DOHH2 (cell line): ENCODE results near the gene KRT6B.

Experiments
- H3F3A ChIP-seq: fragments of 200-600 bp; sonication (generic), shearing (Covaris generic); 2 replicates; pipeline ENCODE4 v1.6.0; 2016; ENCODE audit warnings: antibody characterized with exemption, mild to moderate bottlenecking; ENCODE audit not compliant: control insufficient read depth, insufficient read depth
- H3K27ac ChIP-seq: fragments of 200-600 bp; sonication (generic); 2 replicates; pipeline ENCODE4 v1.5.1; 2014; ENCODE audit warnings: low read depth, mild to moderate bottlenecking, low read length, moderate library complexity
- H3K27me3 ChIP-seq: fragments of 200-600 bp; sonication (generic); 2 replicates; pipeline ENCODE4 v1.6.1; 2014; ENCODE audit warnings: mild to moderate bottlenecking, low read length, mixed read lengths; ENCODE audit not compliant: control insufficient read depth
- H3K36me3 ChIP-seq: fragments of 200-600 bp; sonication (generic); 2 replicates; pipeline ENCODE4 v1.6.1; 2014; ENCODE audit warnings: mild to moderate bottlenecking, low read length, moderate library complexity, mixed read lengths; ENCODE audit not compliant: control insufficient read depth
- H3K4me1 ChIP-seq: fragments of 200-600 bp; sonication (generic); 2 replicates; pipeline ENCODE4 v1.6.1; 2014; ENCODE audit warnings: mild to moderate bottlenecking, low read length, mixed read lengths; ENCODE audit not compliant: control insufficient read depth
- H3K4me2 ChIP-seq: fragments of 200-600 bp; sonication (generic); 2 replicates; pipeline ENCODE4 v1.6.0; 2014; ENCODE audit warnings: mild to moderate bottlenecking, low read length, moderate library complexity
- H3K4me3 ChIP-seq: fragments of 200-600 bp; sonication (generic); 2 replicates; pipeline ENCODE4 v1.5.1; 2014; ENCODE audit warnings: mild to moderate bottlenecking, low read length, mixed read lengths
- H3K79me2 ChIP-seq: fragments of 200-600 bp; sonication (generic); 2 replicates; pipeline ENCODE4 v1.6.1; 2014; ENCODE audit warnings: mild to moderate bottlenecking, low read length, mixed read lengths; ENCODE audit not compliant: control insufficient read depth
- H3K9me2 ChIP-seq: fragments of 200-600 bp; sonication (generic); replicated peaks from 2 replicates; pipeline ENCODE4 v1.6.1; 2014; ENCODE audit warnings: mild to moderate bottlenecking, low read length, mixed read lengths; ENCODE audit not compliant: control insufficient read depth
- H3K9me3 ChIP-seq: fragments of 200-600 bp; sonication (generic); 2 replicates; pipeline ENCODE4 v1.6.1; 2014; ENCODE audit warnings: antibody characterized with exemption, low read length, mixed read lengths; ENCODE audit not compliant: control insufficient read depth, insufficient read depth
- H4K20me1 ChIP-seq: fragments of 200-600 bp; sonication (generic); 2 replicates; pipeline ENCODE4 v1.6.0; 2014; ENCODE audit warnings: low read depth, mild to moderate bottlenecking, antibody characterized with exemption, low read length, moderate library complexity; ENCODE audit not compliant: control insufficient read depth, insufficient read depth
- EZH2phosphoT487 ChIP-seq: fragments of 200-600 bp; sonication (generic); IDR thresholded peaks from 2 replicates; pipeline ENCODE4 v1.6.1; 2017; ENCODE audit warnings: borderline replicate concordance, mild to moderate bottlenecking, antibody characterized with exemption, low read length, moderate library complexity, mixed read lengths
- TF ChIP-seq, protein P1 (sequence below): fragments of 200-600 bp; sonication (generic); IDR thresholded peaks from one replicate; pipeline ENCODE4 v1.5.1; 2014; ENCODE audit warnings: antibody characterized with exemption, mild to moderate bottlenecking, low read depth, low read length; ENCODE audit not compliant: poor library complexity, severe bottlenecking

The KRT6B gene

DNA sequence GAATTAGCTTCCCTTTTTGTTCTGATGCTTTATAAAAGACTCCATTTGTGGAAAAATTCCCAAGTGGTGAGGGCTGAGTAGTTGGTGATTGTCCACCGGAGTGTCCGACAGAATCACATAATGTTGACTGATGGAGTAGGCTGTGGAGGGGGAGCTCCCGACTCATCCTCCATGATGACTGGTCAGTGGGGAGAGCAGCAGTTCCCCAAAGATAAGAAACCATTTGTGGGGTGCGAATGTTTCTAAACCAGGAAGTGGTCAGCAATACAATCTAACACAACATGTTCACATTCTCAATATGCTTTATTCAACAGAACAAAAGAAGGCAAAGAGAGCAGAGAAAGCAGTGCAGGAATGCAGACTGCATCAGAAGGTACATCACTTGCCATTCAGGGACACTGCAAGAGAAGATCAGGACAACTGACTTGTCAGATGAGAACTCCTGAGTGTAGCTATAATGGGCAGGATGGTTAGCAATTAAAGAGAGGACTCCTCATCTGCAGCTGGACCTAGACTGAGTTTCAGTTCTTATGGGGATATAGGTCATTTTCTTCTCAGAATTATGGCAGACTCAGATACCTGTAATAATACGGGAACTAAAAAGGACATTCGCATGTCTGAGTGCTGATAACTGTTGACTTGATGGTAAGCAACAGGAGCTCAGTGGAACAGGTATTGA lies 5.4 kb downstream of the KRT6B start:
- no peaks in the 10 kb centered on the region for H3F3A ChIP-seq
- no peaks in the 10 kb centered on the region for H3K9me2 ChIP-seq
- H3K27me3 ChIP-seq, result peaks cover 6% of the 10 kb centered on the region; the same call in 1 of the 2 replicates
- no peaks in the 10 kb centered on the region for H3K79me2 ChIP-seq
- H3K4me3 ChIP-seq, result no peak overlapping the region
- H3K4me2 ChIP-seq, result no peak overlapping the region
- no peaks in the 10 kb centered on the region for H3K9me3 ChIP-seq
- H3K4me1 ChIP-seq, result no peaks in the 10 kb centered on the region
- no peaks in the 10 kb centered on the region for H4K20me1 ChIP-seq
- no peak overlapping the region for H3K27ac ChIP-seq
- H3K36me3 ChIP-seq, result no peaks in the 10 kb centered on the region
- no peak for TF ChIP-seq EZH2phosphoT487
- TF ChIP-seq, protein P1, sequence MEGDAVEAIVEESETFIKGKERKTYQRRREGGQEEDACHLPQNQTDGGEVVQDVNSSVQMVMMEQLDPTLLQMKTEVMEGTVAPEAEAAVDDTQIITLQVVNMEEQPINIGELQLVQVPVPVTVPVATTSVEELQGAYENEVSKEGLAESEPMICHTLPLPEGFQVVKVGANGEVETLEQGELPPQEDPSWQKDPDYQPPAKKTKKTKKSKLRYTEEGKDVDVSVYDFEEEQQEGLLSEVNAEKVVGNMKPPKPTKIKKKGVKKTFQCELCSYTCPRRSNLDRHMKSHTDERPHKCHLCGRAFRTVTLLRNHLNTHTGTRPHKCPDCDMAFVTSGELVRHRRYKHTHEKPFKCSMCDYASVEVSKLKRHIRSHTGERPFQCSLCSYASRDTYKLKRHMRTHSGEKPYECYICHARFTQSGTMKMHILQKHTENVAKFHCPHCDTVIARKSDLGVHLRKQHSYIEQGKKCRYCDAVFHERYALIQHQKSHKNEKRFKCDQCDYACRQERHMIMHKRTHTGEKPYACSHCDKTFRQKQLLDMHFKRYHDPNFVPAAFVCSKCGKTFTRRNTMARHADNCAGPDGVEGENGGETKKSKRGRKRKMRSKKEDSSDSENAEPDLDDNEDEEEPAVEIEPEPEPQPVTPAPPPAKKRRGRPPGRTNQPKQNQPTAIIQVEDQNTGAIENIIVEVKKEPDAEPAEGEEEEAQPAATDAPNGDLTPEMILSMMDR, result no peak

DNA sequence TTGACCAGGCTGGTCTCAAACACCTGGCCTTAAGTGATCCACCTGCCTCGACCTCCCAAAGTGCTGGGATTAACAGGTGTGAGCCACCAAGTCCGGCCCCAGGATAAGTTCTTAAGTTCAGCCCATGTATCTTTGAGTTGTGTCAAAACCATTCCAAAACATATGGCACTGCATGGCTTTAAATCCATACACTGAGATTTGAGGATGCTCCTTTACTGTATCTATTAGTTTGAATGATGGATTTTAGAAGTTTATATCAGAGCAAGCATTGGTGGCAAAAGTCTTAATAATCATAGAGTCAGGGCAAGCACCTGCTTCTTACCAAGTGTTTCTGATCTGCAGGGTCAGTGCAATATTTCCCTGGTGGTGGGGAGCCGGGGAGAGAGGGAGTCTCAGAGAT lies 6.1 kb downstream of the KRT6B start:
- Histone ChIP-seq H3K4me2 (no peak overlapping the region), H3K79me2 (no peaks in the 10 kb centered on the region), H3K9me2 (no peaks in the 10 kb centered on the region), H3K36me3 (no peaks in the 10 kb centered on the region), H3F3A (no peaks in the 10 kb centered on the region), H3K4me1 (no peaks in the 10 kb centered on the region), H4K20me1 (no peaks in the 10 kb centered on the region), H3K4me3 (no peak overlapping the region), H3K27ac (no peak overlapping the region), H3K9me3 (no peaks in the 10 kb centered on the region), H3K27me3 (peaks cover 6% of the 10 kb centered on the region; the same call in 1 of the 2 replicates)
- TF ChIP-seq EZH2phosphoT487, result no peak
- TF ChIP-seq, protein P1, result no peak

DNA sequence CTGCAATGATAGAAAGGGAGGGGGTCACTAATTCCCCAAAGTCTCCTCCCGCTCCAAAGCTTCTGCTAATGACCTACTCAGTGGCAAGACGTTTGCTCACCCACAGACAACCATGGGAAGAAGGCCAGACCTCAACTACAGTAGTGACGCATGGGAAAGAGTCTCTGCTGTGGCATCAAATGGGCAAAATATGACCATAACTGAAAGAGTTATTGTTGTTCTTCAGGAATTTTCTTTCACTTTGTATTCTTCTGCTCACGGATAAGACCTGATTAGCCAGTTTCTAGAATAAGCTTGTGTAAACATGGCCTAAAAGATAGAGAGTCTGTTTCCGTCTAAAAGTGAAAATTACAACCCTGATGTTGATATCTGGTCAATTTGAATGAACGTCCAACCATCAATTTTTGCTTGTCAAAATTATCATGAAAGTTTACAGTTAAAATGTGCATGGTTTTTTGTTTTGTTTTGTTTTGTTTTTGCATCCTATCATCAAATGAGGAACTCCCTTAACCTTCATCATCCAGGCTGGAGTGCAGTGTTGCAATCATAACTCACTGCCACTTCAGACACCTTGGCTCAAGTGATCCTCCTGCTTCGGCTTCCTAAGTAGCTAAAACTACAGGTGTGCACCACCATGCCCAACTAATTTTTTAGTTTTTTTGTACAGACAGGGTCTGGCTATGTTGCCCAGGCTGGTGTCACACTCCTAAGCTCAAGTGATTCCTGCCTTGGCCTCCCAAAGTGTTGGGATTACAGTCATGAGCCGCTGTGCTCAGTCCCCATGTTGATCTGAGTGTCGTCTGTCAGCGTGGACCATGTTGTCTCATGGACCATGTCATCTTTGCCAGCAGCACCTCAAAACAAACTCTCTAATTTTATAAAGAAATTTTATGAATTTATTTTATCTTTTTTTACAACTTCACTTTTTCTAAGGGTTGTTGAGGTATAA lies 7.0 kb downstream of the KRT6B start:
- TF ChIP-seq, protein P1, result no peak
- TF ChIP-seq EZH2phosphoT487, result no peak
- no peak overlapping the region for H3K4me3 ChIP-seq
- no peaks in the 10 kb centered on the region for H3F3A ChIP-seq
- no peaks in the 10 kb centered on the region for H3K9me2 ChIP-seq
- no peaks in the 10 kb centered on the region for H3K79me2 ChIP-seq
- no peaks in the 10 kb centered on the region for H3K36me3 ChIP-seq
- no peaks in the 10 kb centered on the region for H3K9me3 ChIP-seq
- no peaks in the 10 kb centered on the region for H3K4me1 ChIP-seq
- H3K4me2 ChIP-seq, result no peak overlapping the region
- H4K20me1 ChIP-seq, result no peaks in the 10 kb centered on the region
- H3K27me3 ChIP-seq, result peaks cover 6% of the 10 kb centered on the region; the same call in 1 of the 2 replicates
- H3K27ac ChIP-seq, result no peak overlapping the region
